GM12864 (cell line): ENCODE results near the gene FPR3.

Source experiments
- DNase-seq: peaks from one replicate; pipeline ENCODE4 v3.0.0-alpha.2; 2011; ENCODE audit warnings: low read depth
- H3K4me3 ChIP-seq: 2 replicates; pipeline ENCODE4 v1.5.1; 2011; ENCODE audit warnings: mild to moderate bottlenecking, low read depth, low read length, control low read depth
- CTCF ChIP-seq: IDR thresholded peaks from 2 replicates; pipeline ENCODE4 v1.5.1; 2011; ENCODE audit warnings: low read depth, mild to moderate bottlenecking, moderate library complexity, low read length, control low read depth, inconsistent platforms; ENCODE audit errors: missing control alignments

The FPR3 gene

DNA sequence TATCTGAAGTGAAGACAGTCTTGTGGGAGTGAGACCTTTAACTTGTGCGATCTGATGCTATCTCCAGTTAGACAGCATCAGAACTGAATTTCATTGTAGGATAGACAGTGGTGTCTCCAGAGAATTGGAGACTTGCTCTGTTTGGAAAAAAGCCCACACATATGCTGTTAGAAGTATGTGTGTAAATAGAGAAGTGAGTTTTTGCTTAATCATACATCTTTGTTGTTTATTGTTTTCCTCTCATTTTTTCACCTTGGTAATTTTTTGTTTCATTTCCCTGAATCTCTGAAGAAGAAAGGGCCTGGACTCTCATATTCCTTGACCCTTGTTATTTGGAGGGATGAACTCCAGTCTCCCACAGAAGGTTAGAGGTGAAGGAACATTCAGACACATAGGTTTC, 21.8 kb downstream of the FPR3 start:
- TF ChIP-seq CTCF, result no peak
- no peak for DNase-seq
- no peak overlapping the region for H3K4me3 ChIP-seq

DNA sequence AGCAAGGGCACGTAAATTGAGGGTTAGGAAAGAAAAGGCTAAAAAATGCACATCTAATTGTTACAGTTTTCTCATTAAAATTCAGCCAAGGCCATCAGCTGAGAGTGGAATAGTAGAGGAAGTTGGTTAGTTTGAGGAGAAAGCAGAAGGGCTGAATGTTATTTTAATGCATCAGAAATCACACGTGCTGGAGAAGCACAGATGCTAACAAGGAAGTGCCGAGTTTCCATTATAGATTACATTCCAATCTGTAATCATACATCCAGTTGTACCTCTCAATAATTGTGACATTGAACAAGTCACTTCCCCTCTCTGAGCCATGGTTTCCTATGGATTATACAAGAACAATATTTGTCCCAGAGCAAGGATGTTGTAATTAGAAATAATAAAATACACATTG, 25.1 kb downstream of the FPR3 start:
- TF ChIP-seq CTCF, result no peak
- no peak for DNase-seq
- no peak overlapping the region for H3K4me3 ChIP-seq

DNA sequence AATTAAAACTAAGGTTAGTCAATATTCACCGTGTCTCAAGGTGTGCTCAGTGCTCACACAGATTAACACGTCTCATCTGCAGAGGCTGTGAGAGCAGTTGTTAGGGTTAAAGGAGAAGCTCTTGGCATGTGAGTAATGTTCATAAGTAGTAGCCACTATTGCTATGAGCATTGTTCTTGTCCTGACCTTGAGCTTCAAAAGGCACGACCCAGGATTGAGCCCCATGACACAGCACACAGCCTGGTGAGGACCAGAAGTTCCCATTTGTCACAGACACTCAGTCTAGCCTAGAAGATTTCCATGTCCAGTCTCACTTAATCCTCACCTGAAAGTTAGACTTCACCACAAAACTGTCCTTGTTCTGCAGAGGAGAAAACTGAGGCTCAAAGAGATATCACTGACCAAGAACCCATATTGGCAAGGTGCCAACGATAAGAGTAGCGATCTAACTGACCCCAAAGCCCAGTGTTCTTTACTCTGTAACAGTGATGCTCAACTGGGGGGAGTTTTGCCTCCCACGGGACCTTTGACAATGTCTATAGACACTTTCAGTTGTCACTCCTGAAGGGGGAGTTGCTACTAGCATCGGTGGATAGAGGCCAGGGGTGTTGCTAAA, 26.0 kb downstream of the FPR3 start:
- H3K4me3 ChIP-seq, result no peak overlapping the region
- TF ChIP-seq CTCF, result no peak
- no peak for DNase-seq

- no peak for TF ChIP-seq CTCF
- no peak overlapping the region for H3K4me3 ChIP-seq
- DNase-seq, result no peak
Measured at GRCh38 chr19:51821456-51821855, 26.5 kb downstream of the FPR3 start.

- no peak for TF ChIP-seq CTCF
- no peak for DNase-seq
Measured at GRCh38 chr19:51821921-51822320, 27.0 kb downstream of the FPR3 start.

GRCh38 chr19:51822325-51822724, 27.4 kb downstream of the FPR3 start:
- no peak for TF ChIP-seq CTCF
- no peak for DNase-seq
- no peak overlapping the region for H3K4me3 ChIP-seq

More at GRCh38 chr19:51821921-51822320, 27.0 kb downstream of the FPR3 start:
- H3K4me3 ChIP-seq, result no peak overlapping the region

DNA sequence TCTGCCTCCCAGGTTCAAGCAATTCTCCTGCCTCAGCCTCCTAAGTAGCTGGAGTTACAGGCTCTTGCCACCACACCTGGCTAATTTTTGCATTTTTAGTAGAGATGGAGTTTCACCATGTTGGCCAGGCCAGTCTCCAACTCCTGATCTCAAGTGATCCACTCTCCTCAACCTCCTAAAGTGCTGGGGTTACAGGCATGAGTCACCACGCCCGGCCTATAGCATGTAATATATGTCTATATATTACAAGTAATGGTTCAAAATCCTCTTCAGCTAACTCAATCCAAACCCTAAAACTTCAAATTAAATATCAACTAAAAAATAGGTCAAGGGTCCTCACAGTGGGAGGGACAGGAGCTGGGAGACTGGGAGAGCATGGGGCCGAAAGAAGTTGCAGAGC, 28.0 kb downstream of the FPR3 start:
- DNase-seq, result no peak
- no peak for TF ChIP-seq CTCF
- no peak overlapping the region for H3K4me3 ChIP-seq
